DOHH2 (cell line): ENCODE measurements around the gene MTA2.
"Not testable (repeated sequence)": the region's sequence is repeated elsewhere in the genome, so short reads cannot be mapped to it uniquely, and the experiment has no call there.

ENCODE experiments used
- H3F3A ChIP-seq: fragments of 200-600 bp; sonication (generic), shearing (Covaris generic); 2 replicates; pipeline ENCODE4 v1.6.0; 2016; ENCODE audit warnings: antibody characterized with exemption, mild to moderate bottlenecking; ENCODE audit not compliant: control insufficient read depth, insufficient read depth
- H3K27ac ChIP-seq: fragments of 200-600 bp; sonication (generic); 2 replicates; pipeline ENCODE4 v1.5.1; 2014; ENCODE audit warnings: low read depth, mild to moderate bottlenecking, low read length, moderate library complexity
- H3K27me3 ChIP-seq: fragments of 200-600 bp; sonication (generic); 2 replicates; pipeline ENCODE4 v1.6.1; 2014; ENCODE audit warnings: mild to moderate bottlenecking, low read length, mixed read lengths; ENCODE audit not compliant: control insufficient read depth
- H3K36me3 ChIP-seq: fragments of 200-600 bp; sonication (generic); 2 replicates; pipeline ENCODE4 v1.6.1; 2014; ENCODE audit warnings: mild to moderate bottlenecking, low read length, moderate library complexity, mixed read lengths; ENCODE audit not compliant: control insufficient read depth
- H3K4me1 ChIP-seq: fragments of 200-600 bp; sonication (generic); 2 replicates; pipeline ENCODE4 v1.6.1; 2014; ENCODE audit warnings: mild to moderate bottlenecking, low read length, mixed read lengths; ENCODE audit not compliant: control insufficient read depth
- H3K4me2 ChIP-seq: fragments of 200-600 bp; sonication (generic); 2 replicates; pipeline ENCODE4 v1.6.0; 2014; ENCODE audit warnings: mild to moderate bottlenecking, low read length, moderate library complexity
- H3K4me3 ChIP-seq: fragments of 200-600 bp; sonication (generic); 2 replicates; pipeline ENCODE4 v1.5.1; 2014; ENCODE audit warnings: mild to moderate bottlenecking, low read length, mixed read lengths
- H3K79me2 ChIP-seq: fragments of 200-600 bp; sonication (generic); 2 replicates; pipeline ENCODE4 v1.6.1; 2014; ENCODE audit warnings: mild to moderate bottlenecking, low read length, mixed read lengths; ENCODE audit not compliant: control insufficient read depth
- H3K9me2 ChIP-seq: fragments of 200-600 bp; sonication (generic); replicated peaks from 2 replicates; pipeline ENCODE4 v1.6.1; 2014; ENCODE audit warnings: mild to moderate bottlenecking, low read length, mixed read lengths; ENCODE audit not compliant: control insufficient read depth
- H3K9me3 ChIP-seq: fragments of 200-600 bp; sonication (generic); 2 replicates; pipeline ENCODE4 v1.6.1; 2014; ENCODE audit warnings: antibody characterized with exemption, low read length, mixed read lengths; ENCODE audit not compliant: control insufficient read depth, insufficient read depth
- H4K20me1 ChIP-seq: fragments of 200-600 bp; sonication (generic); 2 replicates; pipeline ENCODE4 v1.6.0; 2014; ENCODE audit warnings: low read depth, mild to moderate bottlenecking, antibody characterized with exemption, low read length, moderate library complexity; ENCODE audit not compliant: control insufficient read depth, insufficient read depth
- CTCF ChIP-seq: fragments of 200-600 bp; sonication (generic); IDR thresholded peaks from one replicate; pipeline ENCODE4 v1.5.1; 2014; ENCODE audit warnings: antibody characterized with exemption, mild to moderate bottlenecking, low read depth, low read length; ENCODE audit not compliant: poor library complexity, severe bottlenecking
- EZH2phosphoT487 ChIP-seq: fragments of 200-600 bp; sonication (generic); IDR thresholded peaks from 2 replicates; pipeline ENCODE4 v1.6.1; 2017; ENCODE audit warnings: borderline replicate concordance, mild to moderate bottlenecking, antibody characterized with exemption, low read length, moderate library complexity, mixed read lengths

MTA2 gene

GRCh38 chr11:62560566-62561103, 41.0 kb downstream of the MTA2 start:
- Histone ChIP-seq H3F3A (peaks cover 49% of the 10 kb centered on the region), H3K9me2 (no peaks in the 10 kb centered on the region), H3K36me3 (peaks cover 91% of the 10 kb centered on the region), H3K4me2 (no peak overlapping the region), H3K4me3 (no peak overlapping the region), H3K27me3 (no peaks in the 10 kb centered on the region), H3K4me1 (peaks cover 54% of the 10 kb centered on the region), H3K79me2 (peaks cover 11% of the 10 kb centered on the region), H3K27ac (no peak overlapping the region), H3K9me3 (no peaks in the 10 kb centered on the region), H4K20me1 (peaks cover 10% of the 10 kb centered on the region; the same call in 1 of the 2 replicates)
- no peak for TF ChIP-seq EZH2phosphoT487
- TF ChIP-seq CTCF = peak; percentile 65

DNA sequence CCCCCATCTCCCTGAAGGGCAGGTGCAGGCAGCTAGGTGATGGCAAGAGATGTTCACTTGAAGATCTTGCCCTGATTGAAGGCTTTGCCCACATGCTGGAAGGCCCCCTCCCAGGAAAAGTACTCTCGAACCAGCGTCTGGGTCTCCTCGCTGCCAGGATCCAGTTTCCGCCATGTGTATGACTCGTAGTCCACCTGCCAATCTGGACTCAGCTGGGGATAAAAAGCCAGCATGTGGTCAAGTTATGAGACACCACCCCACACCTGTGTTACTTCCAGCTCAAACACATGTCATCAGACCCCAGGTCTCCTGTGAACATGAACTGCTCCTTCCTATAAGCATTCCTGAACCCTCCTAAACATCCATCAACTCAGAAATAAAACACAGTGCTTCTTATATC, 42.0 kb downstream of the MTA2 start:
- H3K79me2 ChIP-seq, H3K4me3 ChIP-seq, H3K9me2 ChIP-seq, H3K9me3 ChIP-seq, H3K4me2 ChIP-seq, H3K27ac ChIP-seq, H3K27me3 ChIP-seq: not testable (repeated sequence)
- peaks cover 91% of the 10 kb centered on the region for H3K36me3 ChIP-seq
- H3F3A ChIP-seq = peaks cover 50% of the 10 kb centered on the region
- H4K20me1 ChIP-seq = peaks cover 10% of the 10 kb centered on the region; the same call in 1 of the 2 replicates
- peaks cover 60% of the 10 kb centered on the region for H3K4me1 ChIP-seq

GRCh38 chr11:62559204-62559603, 42.5 kb downstream of the MTA2 start:
- Histone ChIP-seq H3K36me3 (peaks cover 93% of the 10 kb centered on the region), H3K27ac (no peak overlapping the region), H3F3A (peaks cover 50% of the 10 kb centered on the region), H3K9me2 (no peaks in the 10 kb centered on the region), H3K9me3 (no peaks in the 10 kb centered on the region), H3K4me3 (no peak overlapping the region), H3K79me2 (peaks cover 8% of the 10 kb centered on the region), H3K4me1 (peaks cover 60% of the 10 kb centered on the region), H3K27me3 (no peaks in the 10 kb centered on the region), H4K20me1 (peaks cover 10% of the 10 kb centered on the region; the same call in 1 of the 2 replicates), H3K4me2 (no peak overlapping the region)
- TF ChIP-seq CTCF (no peak), EZH2phosphoT487 (no peak)

DNA sequence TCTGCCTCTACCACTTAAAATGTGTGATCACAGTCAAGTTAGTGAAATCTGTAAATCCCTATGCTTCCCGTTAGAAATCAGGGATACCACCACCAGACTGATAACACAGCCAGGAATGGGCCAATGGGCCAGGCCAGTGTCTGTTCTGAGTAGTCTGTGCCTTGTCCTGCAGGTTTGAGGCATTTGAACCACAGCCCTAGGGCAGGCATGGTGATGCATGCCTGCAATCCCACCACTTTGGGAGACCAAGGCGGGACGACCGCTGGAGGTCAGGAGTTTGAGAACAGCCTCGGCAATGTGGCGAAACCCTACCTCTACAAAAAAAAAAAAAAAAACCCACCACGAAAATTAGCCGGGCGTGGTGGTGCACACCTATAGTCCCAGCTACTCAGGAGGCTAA, 43.0 kb downstream of the MTA2 start:
- no peak overlapping the region for H3K27ac ChIP-seq
- peaks cover 10% of the 10 kb centered on the region; the same call in 1 of the 2 replicates for H4K20me1 ChIP-seq

More for the DNA sequence above, 43.0 kb downstream of the MTA2 start:
- no peak overlapping the region for H3K4me2 ChIP-seq
- no peaks in the 10 kb centered on the region for H3K9me2 ChIP-seq
- no peak for TF ChIP-seq CTCF
- no peak for TF ChIP-seq EZH2phosphoT487
- peaks cover 89% of the 10 kb centered on the region for H3K36me3 ChIP-seq
- H3K9me3 ChIP-seq = no peaks in the 10 kb centered on the region
- H3K79me2 ChIP-seq = peaks cover 5% of the 10 kb centered on the region
- H3F3A ChIP-seq = peaks cover 46% of the 10 kb centered on the region
- H3K4me1 ChIP-seq = peaks cover 62% of the 10 kb centered on the region
- H3K4me3 ChIP-seq = no peak overlapping the region
- H3K27me3 ChIP-seq = no peaks in the 10 kb centered on the region
